Lung (tissue), 12 donors: ENCODE data around the gene VCL. TPM values are rescaled to one million over a fixed set of nuclear protein-coding genes. Genes with fewer than 3 reads are reported as not detected.
A peak's percentile ranks its signal among the peaks of the same experiment; 100 is the strongest.

Experiments used
- ATAC-seq: fragments of 200-7000 bp; cut with Tn5 transposase; one replicate; pipeline ENCODE4 v1.9.1; 2020; ENCODE audit warnings: moderate number of reproducible peaks; ENCODE audit not compliant: insufficient read depth, low FRiP score
- DNase-seq, 3 donors: peaks; one replicate each; pipeline ENCODE4 v3.0.0-alpha.2; 2013 to 2017
- H3K27ac ChIP-seq, 2 donors: one replicate each; pipeline ENCODE4 v1.5.1; 2013; ENCODE audit warnings: mild to moderate bottlenecking in 2 of 2, moderate library complexity in 2 of 2, control low read depth in 1 of 2, inconsistent platforms in 1 of 2, low read depth in 1 of 2, low read length in 1 of 2
- H3K27me3 ChIP-seq, 3 donors: one replicate each; pipeline ENCODE4 v1.5.1; 2013; ENCODE audit warnings: low read length in 2 of 3; ENCODE audit not compliant: control insufficient read depth in 3 of 3, insufficient read depth in 3 of 3
- H3K36me3 ChIP-seq, 4 donors: one replicate each; pipeline ENCODE4 v1.5.1; 2013; ENCODE audit warnings: low read length in 4 of 4, mild to moderate bottlenecking in 1 of 4, moderate library complexity in 1 of 4; ENCODE audit not compliant: control insufficient read depth in 4 of 4, insufficient read depth in 4 of 4
- H3K4me1 ChIP-seq, 5 donors: one replicate each; pipeline ENCODE4 v1.5.1; 2013; ENCODE audit warnings: low read length in 5 of 5, mild to moderate bottlenecking in 2 of 5, moderate library complexity in 1 of 5; ENCODE audit not compliant: control insufficient read depth in 5 of 5, insufficient read depth in 5 of 5
- H3K4me3 ChIP-seq: one replicate; pipeline ENCODE4 v1.5.1; 2013; ENCODE audit warnings: mild to moderate bottlenecking, control low read depth, moderate library complexity
- H3K9ac ChIP-seq, 2 donors: one replicate each; pipeline ENCODE4 v1.5.1; 2013; ENCODE audit warnings: low read length in 2 of 2, control low read depth in 1 of 2; ENCODE audit not compliant: insufficient read depth in 1 of 2
- H3K9me3 ChIP-seq, 4 donors: one replicate each; pipeline ENCODE4 v1.5.1; 2013; ENCODE audit warnings: low read length in 3 of 4, mild to moderate bottlenecking in 1 of 4, moderate library complexity in 1 of 4; ENCODE audit not compliant: control insufficient read depth in 4 of 4, insufficient read depth in 3 of 4
- WGBS, 2 donors: extraction: QIAGEN DNeasy Blood & Tissue Kit; methylation state at CpG; one replicate each; pipeline ENCODE4 v1.1.7; 2013; 5-methylcytosine and 5-hydroxymethylcytosine counted together
- polyA plus RNA-seq, 2 donors: library from polyadenylated mRNA; stranded (reverse); fragments of 200-250 nt; gene quantifications; one replicate each; pipeline ENCODE4 v1.2.1, GENCODE V29; 2013
- total RNA-seq, 2 donors: library from RNA; depleted of rRNA in 1 of 2; stranded (reverse); fragments of >200 nt in 1 of 2; gene quantifications; one replicate each; pipeline ENCODE4 v1.2.1, GENCODE V29; 2014 to 2021
- TF ChIP-seq, protein P1 (sequence below): IDR thresholded peaks from 2 replicates; pipeline ENCODE4 v1.5.1; 2012; ENCODE audit warnings: mild to moderate bottlenecking; ENCODE audit errors: control extremely low read depth, extremely low read depth
- donor health status: control.
- donor health status: control.
- donor health status: Bipolar disorder and iron deficiency.
- donor health status: healthy.
- donor health status: DM: yes; HTN: yes; CAD: no.

The VCL gene
- total and polyA plus RNA-seq, 4 donors: 24.5 to 181 (median 86.3) TPM

DNA sequence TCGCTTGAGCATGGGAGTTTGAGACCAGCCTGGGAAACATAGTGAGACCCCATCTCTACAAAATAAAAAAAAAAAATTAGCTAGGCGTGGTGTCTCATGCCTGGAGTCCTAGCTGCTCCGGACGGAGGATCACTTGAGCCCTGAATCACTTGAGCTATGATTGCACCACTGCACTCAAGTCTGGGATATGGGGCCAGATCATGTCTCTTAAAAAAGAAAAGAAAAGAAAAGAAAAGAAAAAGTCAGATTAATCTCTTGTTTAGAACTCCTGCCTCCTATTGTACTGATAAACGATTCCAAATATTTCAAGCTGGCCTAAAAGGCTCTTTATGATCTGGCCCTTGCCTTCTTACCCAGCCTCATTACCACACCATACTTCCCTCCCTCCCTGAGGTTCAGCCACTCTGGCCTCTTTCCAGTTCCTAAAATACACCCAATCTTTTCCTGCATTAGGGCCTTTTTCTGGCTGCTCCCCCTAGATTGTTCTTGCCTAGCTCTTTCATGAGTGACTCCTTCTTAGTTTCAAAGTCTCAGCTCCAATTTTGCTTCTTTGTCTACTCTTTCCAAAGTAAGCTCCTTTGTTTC lies 41.7 kb downstream of the VCL start:
- Histone ChIP-seq H3K27me3 (no peaks in the 10 kb centered on the region), H3K9ac (peak overlapping the region in 1 of 2 donors; percentile 44), H3K27ac (peak overlapping the region; percentile 52 to 83), H3K9me3 (no peaks in the 10 kb centered on the region), H3K4me3 (no peak overlapping the region), H3K36me3 (peaks cover 4 to 15% (median 6%) of the 10 kb centered on the region in 4 donors), H3K4me1 (peaks cover 7 to 36% (median 18%) of the 10 kb centered on the region in 5 donors)
- ATAC-seq (no peak), DNase-seq (peak; percentile 49 to 89 (median 84))
- TF ChIP-seq, protein P1, sequence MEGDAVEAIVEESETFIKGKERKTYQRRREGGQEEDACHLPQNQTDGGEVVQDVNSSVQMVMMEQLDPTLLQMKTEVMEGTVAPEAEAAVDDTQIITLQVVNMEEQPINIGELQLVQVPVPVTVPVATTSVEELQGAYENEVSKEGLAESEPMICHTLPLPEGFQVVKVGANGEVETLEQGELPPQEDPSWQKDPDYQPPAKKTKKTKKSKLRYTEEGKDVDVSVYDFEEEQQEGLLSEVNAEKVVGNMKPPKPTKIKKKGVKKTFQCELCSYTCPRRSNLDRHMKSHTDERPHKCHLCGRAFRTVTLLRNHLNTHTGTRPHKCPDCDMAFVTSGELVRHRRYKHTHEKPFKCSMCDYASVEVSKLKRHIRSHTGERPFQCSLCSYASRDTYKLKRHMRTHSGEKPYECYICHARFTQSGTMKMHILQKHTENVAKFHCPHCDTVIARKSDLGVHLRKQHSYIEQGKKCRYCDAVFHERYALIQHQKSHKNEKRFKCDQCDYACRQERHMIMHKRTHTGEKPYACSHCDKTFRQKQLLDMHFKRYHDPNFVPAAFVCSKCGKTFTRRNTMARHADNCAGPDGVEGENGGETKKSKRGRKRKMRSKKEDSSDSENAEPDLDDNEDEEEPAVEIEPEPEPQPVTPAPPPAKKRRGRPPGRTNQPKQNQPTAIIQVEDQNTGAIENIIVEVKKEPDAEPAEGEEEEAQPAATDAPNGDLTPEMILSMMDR: no peak
- 42 to 49% methylated on average over 5 of the region's 5 CpGs for WGBS, 2 donors

DNA sequence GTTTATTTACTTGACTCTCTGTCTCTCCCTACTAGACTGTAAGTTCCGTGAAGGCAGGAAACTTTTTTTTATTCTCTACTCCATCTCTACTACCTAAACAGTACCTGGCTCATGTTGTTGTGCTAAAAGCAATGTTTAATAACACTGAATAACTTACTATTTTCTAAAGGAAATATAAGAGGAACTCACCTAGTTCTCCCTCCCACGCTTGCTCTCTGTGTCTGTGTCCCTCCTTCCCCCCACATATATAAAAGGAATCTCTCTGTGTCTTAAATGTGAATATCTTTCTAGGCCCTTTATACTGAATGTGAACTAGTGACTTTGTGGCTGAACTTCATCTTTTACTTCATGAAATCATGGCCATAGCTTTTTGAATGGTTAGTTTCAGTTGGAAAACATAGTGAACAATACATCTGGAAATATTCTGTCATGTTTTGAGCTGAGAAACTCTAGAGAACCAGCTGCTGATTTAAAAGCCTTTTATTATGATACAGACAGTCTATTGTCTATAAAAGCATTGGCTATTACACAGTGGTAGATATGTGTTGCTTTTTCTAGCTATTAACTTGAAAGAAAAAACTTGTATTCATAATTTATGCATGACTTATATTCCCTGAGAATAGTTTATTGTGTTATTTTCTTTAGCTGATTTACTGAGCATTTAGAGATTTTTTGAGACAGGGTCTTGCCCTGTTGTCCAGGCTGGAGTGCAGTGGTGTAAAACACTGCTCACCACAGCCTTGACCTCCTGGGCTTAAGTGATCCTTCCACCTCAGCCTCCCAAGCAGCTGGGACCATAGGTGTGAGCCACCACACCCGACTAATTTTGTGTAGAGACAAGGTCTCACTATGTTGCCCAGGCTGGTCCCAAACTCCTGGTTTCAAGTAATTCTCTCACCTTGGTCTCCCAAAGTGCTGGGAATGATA lies 42.5 kb downstream of the VCL start:
- Histone ChIP-seq H3K36me3 (peaks cover 5 to 18% (median 7%) of the 10 kb centered on the region in 4 donors), H3K9me3 (no peaks in the 10 kb centered on the region), H3K4me3 (no peak overlapping the region), H3K27me3 (no peaks in the 10 kb centered on the region), H3K9ac (peak overlapping the region in 1 of 2 donors; percentile 44), H3K27ac (peak overlapping the region in 1 of 2 donors; percentile 83), H3K4me1 (peaks cover 9 to 28% (median 18%) of the 10 kb centered on the region in 5 donors)
- ATAC-seq (no peak), DNase-seq (peak in 2 of 3 donors; percentile 69 to 75)
- TF ChIP-seq, protein P1: no peak
- WGBS, 2 donors: 45 to 66% methylated on average over 3 of the region's 3 CpGs

DNA sequence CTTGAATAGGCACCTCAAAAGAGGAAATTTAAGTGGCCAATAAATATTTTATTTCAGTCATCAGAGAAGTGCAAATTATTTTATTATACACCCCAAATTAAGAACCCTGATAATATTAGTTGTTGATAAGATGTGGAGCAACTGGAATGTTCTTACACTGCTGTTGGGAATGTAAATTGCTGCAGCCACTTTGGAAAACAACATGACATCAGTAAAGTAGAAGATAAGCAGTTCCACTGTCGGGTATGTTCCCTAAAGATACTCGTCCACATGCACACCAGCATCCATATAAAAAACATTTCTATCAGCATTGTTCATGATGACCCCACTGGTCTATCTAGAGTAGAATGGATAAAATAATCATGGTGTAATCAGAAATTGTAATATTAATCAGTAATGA lies 46.5 kb downstream of the VCL start:
- TF ChIP-seq, protein P1: no peak
- no peak for ATAC-seq
- DNase-seq: no peak
- Histone ChIP-seq H3K27me3 (no peaks in the 10 kb centered on the region), H3K27ac (peak overlapping the region in 1 of 2 donors; percentile 2), H3K36me3 (peaks cover 6 to 15% (median 11%) of the 10 kb centered on the region in 4 donors), H3K9ac (no peak overlapping the region), H3K9me3 (no peaks in the 10 kb centered on the region), H3K4me3 (no peak overlapping the region), H3K4me1 (peaks cover 5 to 25% (median 14%) of the 10 kb centered on the region in 5 donors)
- 90 to 94% methylated on average over 2 of the region's 2 CpGs for WGBS, 2 donors
